H9 (cell line): ENCODE data around the gene PAX3. TPM values are rescaled to one million over a fixed set of nuclear protein-coding genes. Genes with fewer than 3 reads are reported as not detected.

Experiments
- DNase-seq: peaks from one replicate; pipeline ENCODE4 v3.0.0-alpha.2; 2017
- H2AFZ ChIP-seq: one replicate; pipeline ENCODE4 v1.6.1; 2013; ENCODE audit warnings: mild to moderate bottlenecking, low read length, control low read depth, moderate library complexity
- H2AK5ac ChIP-seq: 2 replicates; pipeline ENCODE4 v1.6.1; 2013; ENCODE audit warnings: low read length, control low read depth, mixed read lengths; ENCODE audit not compliant: insufficient read length
- H2BK120ac ChIP-seq: one replicate; pipeline ENCODE4 v1.6.1; 2013; ENCODE audit warnings: low read depth, mild to moderate bottlenecking, low read length, control low read depth, inconsistent platforms; ENCODE audit not compliant: poor library complexity, severe bottlenecking
- H2BK12ac ChIP-seq: 2 replicates; pipeline ENCODE4 v1.6.1; 2013; ENCODE audit warnings: low read length, control low read depth, mixed read lengths, low read depth; ENCODE audit not compliant: insufficient read length
- H2BK15ac ChIP-seq: 2 replicates; pipeline ENCODE4 v1.6.1; 2013; ENCODE audit warnings: low read depth, low read length, control low read depth
- H2BK20ac ChIP-seq: one replicate; pipeline ENCODE4 v1.6.1; 2013; ENCODE audit warnings: low read depth, mild to moderate bottlenecking, low read length, control low read depth, inconsistent platforms; ENCODE audit not compliant: poor library complexity, severe bottlenecking
- H2BK5ac ChIP-seq: 2 replicates; pipeline ENCODE4 v1.6.1; 2013; ENCODE audit warnings: low read length, control low read depth, mixed read lengths; ENCODE audit not compliant: insufficient read length
- H3K14ac ChIP-seq: 2 replicates; pipeline ENCODE4 v1.6.1; 2013; ENCODE audit warnings: low read length, control low read depth; ENCODE audit not compliant: insufficient read depth
- H3K18ac ChIP-seq: 2 replicates; pipeline ENCODE4 v1.6.1; 2013; ENCODE audit warnings: low read depth, mild to moderate bottlenecking, mixed read lengths, low read length, control low read depth; ENCODE audit not compliant: insufficient read length
- H3K23ac ChIP-seq: 2 replicates; pipeline ENCODE4 v1.6.1; 2013; ENCODE audit warnings: low read length, control low read depth, mixed read lengths, low read depth; ENCODE audit not compliant: insufficient read length
- H3K23me2 ChIP-seq: 2 replicates; pipeline ENCODE4 v1.6.1; 2013; ENCODE audit warnings: low read depth, mild to moderate bottlenecking, mixed read lengths, low read length, control low read depth; ENCODE audit not compliant: insufficient read length, poor library complexity, severe bottlenecking
- H3K27ac ChIP-seq: 2 replicates; pipeline ENCODE4 v1.5.1; 2013; ENCODE audit warnings: low read length, control low read depth, mixed read lengths, low read depth; ENCODE audit not compliant: insufficient read length
- H3K27me3 ChIP-seq: 2 replicates; pipeline ENCODE4 v1.6.1; 2013; ENCODE audit warnings: low read length, control low read depth, inconsistent platforms; ENCODE audit not compliant: insufficient read depth
- H3K4ac ChIP-seq: 2 replicates; pipeline ENCODE4 v1.6.1; 2013; ENCODE audit warnings: low read depth, mild to moderate bottlenecking, control low read depth, inconsistent platforms, low read length, moderate library complexity
- H3K4me1 ChIP-seq: 2 replicates; pipeline ENCODE4 v1.6.1; 2013; ENCODE audit warnings: low read length, control low read depth, inconsistent platforms; ENCODE audit not compliant: insufficient read depth
- H3K4me2 ChIP-seq: 2 replicates; pipeline ENCODE4 v1.6.1; 2013; ENCODE audit warnings: low read length, control low read depth, mixed read lengths; ENCODE audit not compliant: insufficient read length, insufficient read depth
- H3K56ac ChIP-seq: 2 replicates; pipeline ENCODE4 v1.6.1; 2013; ENCODE audit warnings: low read depth, mild to moderate bottlenecking, mixed read lengths, low read length, control low read depth; ENCODE audit not compliant: insufficient read length
- H3K79me1 ChIP-seq: 2 replicates; pipeline ENCODE4 v1.6.1; 2013; ENCODE audit warnings: low read depth, mild to moderate bottlenecking, moderate library complexity, low read length, control low read depth, inconsistent platforms; ENCODE audit not compliant: insufficient read depth, poor library complexity, severe bottlenecking
- H3K79me2 ChIP-seq: 2 replicates; pipeline ENCODE4 v1.6.1; 2013; ENCODE audit warnings: low read length, control low read depth, inconsistent platforms; ENCODE audit not compliant: insufficient read depth
- H3K9ac ChIP-seq: 2 replicates; pipeline ENCODE4 v1.6.1; 2013; ENCODE audit warnings: low read length, control low read depth, mixed read lengths; ENCODE audit not compliant: insufficient read length; ENCODE audit errors: extremely low read depth
- H3K9me3 ChIP-seq: one replicate; pipeline ENCODE4 v1.6.1; 2013; ENCODE audit warnings: low read depth, low read length, inconsistent platforms; ENCODE audit not compliant: control insufficient read depth
- H3T11ph ChIP-seq: one replicate; pipeline ENCODE4 v1.6.1; 2013; ENCODE audit warnings: mild to moderate bottlenecking, low read length, control low read depth, inconsistent platforms
- H4K20me1 ChIP-seq: one replicate; pipeline ENCODE4 v1.6.1; 2013; ENCODE audit not compliant: control insufficient read depth, insufficient read length, insufficient read depth
- H4K5ac ChIP-seq: 2 replicates; pipeline ENCODE4 v1.6.1; 2013; ENCODE audit warnings: low read depth, mild to moderate bottlenecking, mixed read lengths, low read length, control low read depth; ENCODE audit not compliant: insufficient read length
- H4K8ac ChIP-seq: replicated peaks from 2 replicates; pipeline ENCODE4 v1.6.1; 2013; ENCODE audit warnings: low read length, control low read depth, mixed read lengths, low read depth; ENCODE audit not compliant: insufficient read length
- H4K91ac ChIP-seq: 2 replicates; pipeline ENCODE4 v1.6.1; 2013; ENCODE audit warnings: low read depth, mild to moderate bottlenecking, moderate library complexity, mixed read lengths, low read length, control low read depth; ENCODE audit not compliant: insufficient read length
- H3K27ac Mint-ChIP-seq, 3 experiments: 2 replicates in 2 of 3; 3 replicates in 1 of 3; pipeline ENCODE4 v1.8.0; 2020 to 2021; ENCODE audit warnings: mixed read lengths in 3 of 3, mild to moderate bottlenecking in 1 of 3, moderate library complexity in 1 of 3
- H3K27me3 Mint-ChIP-seq: 2 replicates; pipeline ENCODE4 v1.8.0; 2021; ENCODE audit warnings: low read depth, mild to moderate bottlenecking, moderate library complexity, mixed read lengths
- H3K36me3 Mint-ChIP-seq, 3 experiments: 2 replicates in 2 of 3; 3 replicates in 1 of 3; pipeline ENCODE4 v1.8.0; 2020 to 2021; ENCODE audit warnings: low read depth in 3 of 3, mixed read lengths in 3 of 3; ENCODE audit not compliant: insufficient read depth in 1 of 3
- H3K4me1 Mint-ChIP-seq, 2 experiments: 2 replicates each; pipeline ENCODE4 v1.8.0; 2020; ENCODE audit warnings: mixed read lengths in 2 of 2
- H3K4me3 Mint-ChIP-seq, 2 experiments: 2 replicates in 1 of 2; 3 replicates in 1 of 2; pipeline ENCODE4 v1.8.0; 2020 to 2021; ENCODE audit warnings: mild to moderate bottlenecking in 2 of 2, mixed read lengths in 2 of 2, moderate library complexity in 1 of 2
- H3K9me3 Mint-ChIP-seq, 2 experiments: 2 replicates in 1 of 2; 3 replicates in 1 of 2; pipeline ENCODE4 v1.8.0; 2020; ENCODE audit warnings: mild to moderate bottlenecking in 2 of 2, mixed read lengths in 2 of 2, moderate library complexity in 1 of 2
- WGBS: extraction: QIAGEN DNeasy Blood & Tissue Kit; methylation state at CpG from one replicate; pipeline ENCODE4 v1.1.7; 2013; ENCODE audit warnings: missing lambda C conversion rate, low lambda C conversion rate, mixed read lengths; ENCODE audit not compliant: insufficient read length; ENCODE audit errors: extremely low coverage; 5-methylcytosine and 5-hydroxymethylcytosine counted together
- total RNA-seq: library from RNA; stranded (reverse); gene quantifications from 2 replicates; pipeline ENCODE4 v1.2.1, GENCODE V29; 2021
- TF ChIP-seq, protein P1 (sequence below): fragments of 200-600 bp; sonication (generic); conservative IDR thresholded peaks from 3 replicates; pipeline ENCODE4 v1.8.0; 2021; ENCODE audit warnings: antibody characterized with exemption, mild to moderate bottlenecking

PAX3 gene
- total RNA-seq, 1 experiment from 2014 or later = not detected

DNA sequence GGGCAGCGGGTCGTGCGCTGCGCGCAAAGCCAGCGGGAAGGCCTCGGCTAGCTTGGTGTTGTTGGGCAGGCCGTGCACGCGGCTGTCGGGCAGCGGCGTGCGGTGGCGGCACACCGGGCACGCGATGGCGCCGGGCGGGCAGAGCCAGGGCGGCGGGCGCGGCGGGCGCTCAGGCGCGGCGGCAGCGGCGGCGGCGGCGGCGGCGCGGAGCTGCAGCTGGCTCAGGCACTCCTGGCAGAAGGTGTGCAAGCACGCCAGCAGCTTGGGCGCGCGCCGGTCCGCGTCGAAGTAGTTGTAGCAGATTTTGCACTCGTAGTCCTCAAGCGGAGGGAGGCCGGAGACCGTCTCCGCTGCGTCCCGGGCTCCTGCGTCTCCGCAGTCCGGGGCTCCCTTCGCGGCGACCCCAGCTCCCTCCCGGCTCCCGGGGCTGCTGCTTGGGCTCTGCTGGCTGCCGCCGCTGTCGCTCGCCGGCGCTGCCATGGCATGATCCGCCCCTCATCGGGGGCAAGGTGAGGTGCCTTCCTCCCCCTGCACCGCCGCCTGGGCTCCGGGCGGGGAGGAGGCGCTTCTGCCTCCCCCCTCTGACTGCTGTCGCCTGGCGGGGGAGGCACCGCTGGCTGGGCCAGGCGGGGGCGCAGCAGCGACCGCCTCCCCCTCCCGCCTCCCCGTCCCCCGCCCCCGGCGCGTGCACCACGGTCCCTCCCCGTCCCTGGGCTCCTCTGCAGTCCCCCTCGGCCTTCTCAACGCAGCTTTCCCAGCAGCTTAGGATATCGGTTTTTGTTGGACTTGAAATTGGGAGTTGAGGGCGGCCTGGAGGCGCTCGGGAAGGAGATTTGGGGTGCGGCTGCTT is 21.0 kb upstream of the PAX3 start:
- no peak overlapping the region for H2AK5ac ChIP-seq
- no peak overlapping the region for H3K9ac ChIP-seq
- H3K18ac ChIP-seq = no peak overlapping the region
- no peak overlapping the region for H3K56ac ChIP-seq
- no peak overlapping the region for H2BK20ac ChIP-seq
- no CpG with 5 or more reads among the region's 96 CpGs for WGBS
- peak; percentile 63 for DNase-seq
- H3K27ac ChIP-seq = no peak overlapping the region
- H2BK15ac ChIP-seq = no peak overlapping the region
- no peak overlapping the region for H2AFZ ChIP-seq
- no peaks in the 10 kb centered on the region; a peak in 1 of 7 replicates for H3K36me3 Mint-ChIP-seq
- H3K4me1 Mint-ChIP-seq = peaks cover 10 to 12% of the 10 kb centered on the region in 2 experiments
- H3K14ac ChIP-seq = no peak overlapping the region
- H4K91ac ChIP-seq = no peak overlapping the region
- H3K27ac Mint-ChIP-seq = no peak overlapping the region
- TF ChIP-seq, protein P1, sequence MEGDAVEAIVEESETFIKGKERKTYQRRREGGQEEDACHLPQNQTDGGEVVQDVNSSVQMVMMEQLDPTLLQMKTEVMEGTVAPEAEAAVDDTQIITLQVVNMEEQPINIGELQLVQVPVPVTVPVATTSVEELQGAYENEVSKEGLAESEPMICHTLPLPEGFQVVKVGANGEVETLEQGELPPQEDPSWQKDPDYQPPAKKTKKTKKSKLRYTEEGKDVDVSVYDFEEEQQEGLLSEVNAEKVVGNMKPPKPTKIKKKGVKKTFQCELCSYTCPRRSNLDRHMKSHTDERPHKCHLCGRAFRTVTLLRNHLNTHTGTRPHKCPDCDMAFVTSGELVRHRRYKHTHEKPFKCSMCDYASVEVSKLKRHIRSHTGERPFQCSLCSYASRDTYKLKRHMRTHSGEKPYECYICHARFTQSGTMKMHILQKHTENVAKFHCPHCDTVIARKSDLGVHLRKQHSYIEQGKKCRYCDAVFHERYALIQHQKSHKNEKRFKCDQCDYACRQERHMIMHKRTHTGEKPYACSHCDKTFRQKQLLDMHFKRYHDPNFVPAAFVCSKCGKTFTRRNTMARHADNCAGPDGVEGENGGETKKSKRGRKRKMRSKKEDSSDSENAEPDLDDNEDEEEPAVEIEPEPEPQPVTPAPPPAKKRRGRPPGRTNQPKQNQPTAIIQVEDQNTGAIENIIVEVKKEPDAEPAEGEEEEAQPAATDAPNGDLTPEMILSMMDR = no peak
- no peak overlapping the region for H3T11ph ChIP-seq
- peaks cover 0 to 3% of the 10 kb centered on the region in 2 experiments; a peak in 2 of 5 replicates for H3K9me3 Mint-ChIP-seq
- H3K4ac ChIP-seq = no peak overlapping the region
- no peaks in the 10 kb centered on the region for H4K20me1 ChIP-seq
- H3K79me2 ChIP-seq = no peaks in the 10 kb centered on the region
- H2BK120ac ChIP-seq = no peak overlapping the region
- peaks cover 49% of the 10 kb centered on the region for H3K27me3 ChIP-seq
- no peaks in the 10 kb centered on the region for H3K9me3 ChIP-seq
- H3K23me2 ChIP-seq = peaks cover 20% of the 10 kb centered on the region
- no peak overlapping the region for H4K5ac ChIP-seq
- no peak overlapping the region for H4K8ac ChIP-seq
- H3K23ac ChIP-seq = no peak overlapping the region
- no peak overlapping the region for H2BK5ac ChIP-seq
- H3K4me1 ChIP-seq = no peaks in the 10 kb centered on the region
- no peak overlapping the region for H2BK12ac ChIP-seq
- no peaks in the 10 kb centered on the region for H3K79me1 ChIP-seq
- peak overlapping the region; percentile 68 for H3K4me2 ChIP-seq
- peak overlapping the region; percentile 55 to 86 for H3K4me3 Mint-ChIP-seq
- H3K27me3 Mint-ChIP-seq = peaks cover 91% of the 10 kb centered on the region
